ENCODE results near the gene PLAAT2.
"Not testable (repeated sequence)": the region's sequence is repeated elsewhere in the genome, so short reads cannot be mapped to it uniquely, and the experiment has no call there.

PLAAT2 gene

GRCh38 chr11:63578882-63579281 lies 15.7 kb upstream of the PLAAT2 start:
- not testable (repeated sequence) for DNase-seq (ENCODE audit: low read depth in 2 of 2)

DNA sequence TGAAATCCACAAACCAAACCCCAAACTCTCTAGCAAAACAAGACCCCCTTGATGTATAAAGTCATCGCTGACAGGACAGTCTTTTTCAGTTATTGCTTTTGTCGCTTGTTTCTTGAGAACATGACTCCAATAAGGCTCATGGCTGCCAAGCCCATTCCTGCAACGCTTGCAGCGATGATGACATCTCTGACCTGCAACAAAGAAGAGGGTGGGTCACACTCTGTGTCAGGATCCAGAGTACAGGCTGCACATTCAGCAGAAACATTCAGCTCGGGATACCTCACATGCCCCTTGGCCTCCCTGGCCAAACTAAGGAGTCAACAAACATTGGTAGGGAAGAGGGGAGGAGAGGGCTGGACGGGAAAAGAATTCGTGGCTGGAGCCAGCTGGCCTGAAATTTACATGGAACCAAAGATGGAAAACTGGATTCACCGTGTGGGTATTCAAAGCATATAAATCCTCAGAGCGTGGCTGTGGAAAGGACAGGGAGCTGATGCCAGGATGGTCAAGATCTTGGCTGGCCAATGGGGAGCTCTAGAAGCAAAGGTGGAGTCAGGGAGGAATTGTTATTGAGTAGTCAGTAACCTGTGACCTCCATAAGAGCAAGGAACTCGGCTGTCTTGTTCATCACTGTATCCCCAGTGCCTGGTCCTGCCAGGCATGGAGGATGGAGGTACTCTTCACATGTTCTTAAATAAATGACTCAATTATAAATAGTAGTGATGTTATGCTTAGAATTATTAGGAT lies 11.8 kb upstream of the PLAAT2 start:
- DNase-seq (ENCODE audit: low read depth in 2 of 2) = no peak

- no peak for DNase-seq (ENCODE audit: low read depth in 2 of 2)
Observed at GRCh38 chr11:63573881-63574855, 11.0 kb upstream of the PLAAT2 start.

- DNase-seq (ENCODE audit: low read depth in 2 of 2) = no peak
Observed at GRCh38 chr11:63572026-63572688, 9.0 kb upstream of the PLAAT2 start.

DNA sequence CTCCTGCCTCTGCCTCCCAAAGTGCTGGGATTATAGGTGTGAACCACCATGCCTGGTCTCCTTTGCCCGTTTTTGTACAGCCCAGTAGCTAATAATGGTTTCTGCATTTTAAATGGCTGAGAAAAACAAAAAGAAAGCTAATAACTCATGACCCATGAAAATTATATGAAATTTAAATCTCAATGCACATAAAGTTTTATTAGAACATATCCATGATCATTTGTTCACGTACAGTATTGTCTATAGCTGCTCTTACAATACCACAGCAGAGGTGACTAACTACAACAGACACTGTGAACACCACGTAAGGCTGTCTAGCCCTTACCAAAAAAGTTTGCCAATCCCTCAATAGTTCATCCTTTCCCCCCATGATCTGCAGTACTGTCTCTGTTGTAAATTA lies 6.4 kb upstream of the PLAAT2 start:
- DNase-seq (ENCODE audit: low read depth in 2 of 2) = no peak

- peak in 1 of 2 experiments; percentile 28 for DNase-seq (ENCODE audit: low read depth in 2 of 2)
Observed at GRCh38 chr11:63567044-63567840, 4.1 kb upstream of the PLAAT2 start.

DNA sequence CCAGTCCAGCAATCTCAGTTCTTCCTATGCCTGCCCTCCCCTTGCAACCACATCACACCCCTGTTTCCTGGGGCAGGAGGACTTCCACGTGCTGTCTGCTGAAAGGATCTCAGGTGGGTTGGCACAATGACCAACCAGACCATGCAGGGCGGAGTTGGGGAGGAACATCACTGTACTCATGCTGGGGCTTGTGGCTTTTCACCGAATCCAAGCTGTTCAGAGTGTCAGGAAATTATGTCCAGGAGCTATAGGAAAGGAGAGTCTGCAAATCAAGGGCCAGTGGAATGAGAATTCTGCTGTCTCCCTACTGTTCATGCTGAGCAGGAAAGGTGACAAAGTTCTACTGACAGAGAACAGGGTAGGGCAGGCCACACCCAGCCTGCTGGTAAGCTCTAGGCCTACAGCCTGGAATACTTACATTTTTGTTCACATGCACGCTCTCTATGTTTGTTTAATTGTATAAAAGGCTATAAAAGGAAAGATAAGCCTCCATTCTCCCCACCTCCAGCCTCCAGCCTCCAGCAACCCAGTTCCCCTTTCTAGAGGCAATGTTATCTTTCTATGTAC lies 1.7 kb upstream of the PLAAT2 start:
- DNase-seq (ENCODE audit: low read depth in 2 of 2) = no peak

- DNase-seq (ENCODE audit: low read depth in 2 of 2) = no peak
Observed at GRCh38 chr11:63564056-63564774, 1.0 kb upstream of the PLAAT2 start.

GRCh38 chr11:63560506-63561180 lies 2.5 kb downstream of the PLAAT2 start:
- no peak for DNase-seq (ENCODE audit: low read depth in 2 of 2)

DNA sequence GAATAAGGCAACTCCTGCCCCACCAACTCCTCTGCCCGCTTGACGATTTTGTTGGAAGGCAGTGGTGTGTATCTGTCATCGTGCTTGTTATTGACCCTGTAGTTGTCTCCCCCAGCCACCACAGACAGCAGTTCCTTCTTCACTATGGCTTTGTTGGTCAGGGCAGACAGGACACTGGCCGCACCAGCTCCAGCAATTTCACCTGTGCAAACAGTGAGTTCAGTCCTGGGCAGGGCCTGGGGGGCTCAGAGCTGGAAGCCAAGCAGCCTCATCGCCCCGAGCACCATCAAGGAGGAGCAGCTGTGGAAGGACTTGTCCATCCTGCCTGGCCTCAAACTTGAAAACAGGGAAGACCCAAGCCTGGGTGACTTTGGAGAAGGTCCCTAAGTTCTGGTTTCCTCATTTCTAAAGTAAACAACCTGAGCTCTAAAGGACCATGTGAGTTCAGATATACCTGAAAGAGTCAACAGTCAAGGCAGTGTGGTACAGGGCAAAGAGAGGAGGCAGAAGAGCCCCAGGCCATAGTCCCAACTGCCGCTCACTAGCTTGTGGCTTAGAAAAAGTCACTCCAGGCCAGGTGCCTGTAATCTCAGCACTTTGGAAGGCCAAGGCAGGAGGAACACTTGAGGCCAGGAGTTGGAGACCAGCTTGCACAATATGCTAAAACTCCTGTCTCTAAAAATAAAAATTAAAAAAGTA lies 4.6 kb downstream of the PLAAT2 start:
- DNase-seq (ENCODE audit: low read depth in 2 of 2) = no peak

GRCh38 chr11:63557570-63557969 lies 5.6 kb downstream of the PLAAT2 start:
- no peak for DNase-seq (ENCODE audit: low read depth in 2 of 2)

DNA sequence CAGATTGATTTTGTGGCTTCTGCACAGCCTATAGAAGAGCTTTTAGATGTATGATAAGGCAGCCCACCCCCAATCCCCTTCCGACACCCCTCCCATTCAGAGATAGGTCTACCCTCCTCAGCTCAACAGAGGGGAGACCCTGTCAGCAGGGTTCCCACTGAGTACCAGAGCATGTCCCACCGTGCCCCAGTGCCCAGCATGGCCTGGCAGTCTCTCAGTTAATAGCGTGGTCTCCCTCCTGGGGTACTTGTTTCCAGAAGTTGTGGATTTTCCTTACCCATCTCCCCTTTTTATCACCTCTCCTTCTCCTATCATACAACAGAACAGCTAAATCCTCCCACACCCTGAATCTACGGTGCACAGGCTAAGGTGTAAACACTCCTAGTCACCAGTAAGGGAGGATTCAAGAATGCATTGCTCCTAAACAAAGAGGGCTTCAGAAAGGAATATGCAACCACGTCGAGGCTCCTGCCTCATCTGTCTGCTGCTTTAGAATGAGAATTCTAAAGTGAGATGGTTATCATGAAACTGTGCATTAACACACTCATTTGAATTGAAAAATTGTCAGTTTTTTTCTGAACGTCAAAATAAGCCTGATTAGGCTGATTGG lies 6.7 kb downstream of the PLAAT2 start:
- DNase-seq (ENCODE audit: low read depth in 2 of 2) = no peak

DNA sequence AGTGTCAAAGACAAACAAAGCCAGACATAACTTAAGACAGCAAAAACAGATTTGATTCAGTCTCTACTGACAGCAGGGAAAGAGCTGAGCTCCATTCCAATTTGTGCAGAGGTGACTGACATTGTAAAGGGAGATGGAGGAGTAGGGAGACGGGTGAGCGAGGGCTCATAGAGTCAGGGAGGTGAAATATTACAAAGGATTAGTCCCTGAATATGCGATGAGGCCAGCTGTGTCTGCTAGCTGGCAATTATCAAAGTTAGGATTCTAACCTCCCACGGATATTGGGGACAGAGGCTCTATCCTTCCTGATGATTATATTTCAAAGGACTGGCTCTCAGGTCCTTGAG lies 8.3 kb downstream of the PLAAT2 start:
- no peak for DNase-seq (ENCODE audit: low read depth in 2 of 2)

GRCh38 chr11:63553759-63554158 lies 9.4 kb downstream of the PLAAT2 start:
- DNase-seq (ENCODE audit: low read depth in 2 of 2) = no peak

GRCh38 chr11:63552921-63553320 lies 10.3 kb downstream of the PLAAT2 start:
- no peak for DNase-seq (ENCODE audit: low read depth in 2 of 2)

DNA sequence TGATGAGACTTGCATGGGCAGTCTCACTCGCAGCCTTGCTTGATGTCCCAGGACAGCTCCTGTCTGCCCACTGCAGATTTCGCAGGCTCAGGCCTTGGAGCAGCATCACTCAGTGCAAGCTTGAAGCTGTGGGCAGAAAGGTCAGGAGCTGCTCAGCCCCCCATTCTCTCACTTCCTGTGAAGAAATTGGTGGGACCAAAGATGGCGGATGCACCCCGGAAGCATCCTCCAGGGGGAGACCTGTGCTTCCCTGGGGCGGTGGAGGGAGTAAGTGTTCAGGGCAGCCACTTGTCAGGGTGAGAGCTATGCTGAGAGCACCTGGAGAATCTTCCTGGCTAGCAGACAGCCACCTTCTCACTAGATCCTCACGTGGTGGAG lies 11.3 kb downstream of the PLAAT2 start:
- no peak for DNase-seq (ENCODE audit: low read depth in 2 of 2)

GRCh38 chr11:63551091-63551888 lies 11.9 kb downstream of the PLAAT2 start:
- no peak for DNase-seq (ENCODE audit: low read depth in 2 of 2)

GRCh38 chr11:63550156-63550700 lies 13.0 kb downstream of the PLAAT2 start:
- DNase-seq (ENCODE audit: low read depth in 2 of 2) = not testable (repeated sequence)

All from stimulated activated CD4-positive, alpha-beta T cell treated with anti-CD3 and anti-CD28 coated beads, Interleukin-12 subunit alpha, Interleukin-12 subunit beta, amount 100 ng/mL, for 24 hours (primary cell).